Endothelial cell of umbilical vein (primary cell): ENCODE data around the gene SHISA5. TPM values are rescaled to one million over a fixed set of nuclear protein-coding genes. Genes with fewer than 3 reads are reported as not detected.
A peak's percentile ranks its signal among the peaks of the same experiment; 100 is the strongest.

ENCODE experiments used
- BruUV-seq: library from RNA; stranded (reverse); fragments of 400-500 nt; replicated peaks from 2 replicates; lab custom pipeline; 2021; lab: Mats Ljungman, UMichigan
- CTCF ChIA-PET: fragments of 300-600, 350-600 bp; sonication (Branson Sonifier 250); formaldehyde crosslinking; loops from one replicate; lab custom pipeline; 2021; ENCODE audit warnings: antibody characterized with exemption, inconsistent platforms; lab: Charles Lee
- POLR2A ChIA-PET: fragments of 300-600, 350-600 bp; sonication (Branson Sonifier 250); formaldehyde crosslinking; loops from one replicate; lab custom pipeline; 2021; ENCODE audit warnings: antibody characterized with exemption, inconsistent platforms; lab: Charles Lee
- DNase-seq: peaks from one replicate; pipeline ENCODE4 v3.0.0-alpha.2; 2011; ENCODE audit warnings: low read depth, low spot score
- FAIRE-seq: peaks from 2 replicates; lab custom pipeline; 2011; peaks lifted over from hg19 to GRCh38; lab: Jason Lieb, UNC
- H2AFZ ChIP-seq: 2 replicates; pipeline ENCODE4 v1.6.0; 2012; ENCODE audit warnings: low read depth, low read length, control low read depth, inconsistent platforms
- H3K27ac ChIP-seq: 2 replicates; pipeline ENCODE4 v1.5.1; 2011; ENCODE audit warnings: low read depth, mild to moderate bottlenecking, control low read depth, low read length, moderate library complexity; ENCODE audit not compliant: insufficient read depth
- H3K27me3 ChIP-seq, 2 experiments: 2 replicates each; pipeline versions ENCODE4 v1.6.0 to v1.6.1; 2011; ENCODE audit warnings: low read length in 2 of 2, mixed read lengths in 1 of 2; ENCODE audit not compliant: control insufficient read depth in 2 of 2, insufficient read depth in 2 of 2
- H3K36me3 ChIP-seq, 2 experiments: 2 replicates in 1 of 2; 3 replicates in 1 of 2; pipeline ENCODE4 v1.5.1; 2011; ENCODE audit warnings: low read length in 2 of 2, mild to moderate bottlenecking in 1 of 2, moderate library complexity in 1 of 2; ENCODE audit not compliant: control insufficient read depth in 2 of 2, insufficient read depth in 2 of 2; ENCODE audit errors: extremely low read depth in 1 of 2
- H3K4me1 ChIP-seq: 3 replicates; pipeline ENCODE4 v1.5.1; 2011; ENCODE audit warnings: mild to moderate bottlenecking, low read length; ENCODE audit not compliant: control insufficient read depth, insufficient read depth; ENCODE audit errors: extremely low read depth
- H3K4me2 ChIP-seq: 2 replicates; pipeline ENCODE4 v1.6.1; 2011; ENCODE audit warnings: low read length, control low read depth, mixed read lengths; ENCODE audit not compliant: insufficient read depth
- H3K4me3 ChIP-seq, 3 experiments: fragments of 200-600 bp in 1 of 3; sonication (generic), shearing (Covaris generic) in 1 of 3; replicated peaks in 1 of 3; 2 replicates each; pipeline ENCODE4 v1.5.1; 2011 to 2016; ENCODE audit warnings: control low read depth in 3 of 3, low read length in 3 of 3, mild to moderate bottlenecking in 2 of 3, inconsistent platforms in 1 of 3, low read depth in 1 of 3, moderate library complexity in 1 of 3; ENCODE audit not compliant: insufficient read depth in 1 of 3
- H3K79me2 ChIP-seq: 2 replicates; pipeline ENCODE4 v1.6.0; 2012; ENCODE audit warnings: low read length, inconsistent platforms; ENCODE audit not compliant: control insufficient read depth, insufficient read depth
- H3K9ac ChIP-seq: replicated peaks from 2 replicates; pipeline ENCODE3; 2011; ENCODE audit warnings: low read length, control low read depth; ENCODE audit not compliant: insufficient read depth; ENCODE audit errors: extremely low read depth
- H3K9me1 ChIP-seq: replicated peaks from 3 replicates; pipeline ENCODE4 v1.6.0; 2011; ENCODE audit warnings: mild to moderate bottlenecking, low read length; ENCODE audit not compliant: control insufficient read depth, insufficient read depth; ENCODE audit errors: extremely low read depth
- H3K9me3 ChIP-seq: replicated peaks from 2 replicates; pipeline ENCODE4 v1.5.1; 2012; ENCODE audit warnings: low read length, inconsistent platforms; ENCODE audit not compliant: control insufficient read depth, insufficient read depth
- H4K20me1 ChIP-seq: replicated peaks from 2 replicates; pipeline ENCODE3; 2011; ENCODE audit warnings: mild to moderate bottlenecking, low read length; ENCODE audit not compliant: control insufficient read depth, insufficient read depth; ENCODE audit errors: extremely low read depth
- CTCF ChIP-seq, 2 donors: IDR thresholded peaks; 1 replicate in 1 of 2; 2 replicates in 1 of 2; pipeline ENCODE4 v1.5.1; 2011; ENCODE audit warnings: low read length in 2 of 2, mild to moderate bottlenecking in 2 of 2, moderate library complexity in 2 of 2, control low read depth in 1 of 2, inconsistent platforms in 1 of 2, low read depth in 1 of 2; ENCODE audit not compliant: insufficient read depth in 1 of 2; ENCODE audit errors: extremely low read depth in 1 of 2
- EZH2 ChIP-seq: IDR thresholded peaks from 2 replicates; pipeline ENCODE4 v1.6.1; 2012; ENCODE audit warnings: borderline replicate concordance, low read depth, mild to moderate bottlenecking, moderate library complexity, low read length, inconsistent platforms; ENCODE audit not compliant: severe bottlenecking
- FOS ChIP-seq: IDR thresholded peaks from 2 replicates; pipeline ENCODE4 v1.6.1; 2011; ENCODE audit warnings: mild to moderate bottlenecking, low read length, moderate library complexity, borderline replicate concordance; ENCODE audit not compliant: insufficient read depth
- GATA2 ChIP-seq: IDR thresholded peaks from 2 replicates; pipeline ENCODE4 v1.7.0; 2011; ENCODE audit warnings: low read depth, mild to moderate bottlenecking, moderate library complexity, mixed read lengths, low read length; ENCODE audit not compliant: insufficient read length, insufficient read depth
- JUN ChIP-seq: IDR thresholded peaks from 2 replicates; pipeline ENCODE4 v1.6.1; 2011; ENCODE audit warnings: borderline replicate concordance, low read depth; ENCODE audit not compliant: insufficient read length, insufficient read depth
- MAX ChIP-seq: IDR thresholded peaks from 2 replicates; pipeline ENCODE4 v1.6.1; 2011; ENCODE audit not compliant: insufficient read depth, insufficient read length
- MYC ChIP-seq: IDR thresholded peaks from one replicate; pipeline ENCODE4 v1.6.1; 2011; ENCODE audit warnings: mild to moderate bottlenecking, low read depth, low read length
- POLR2A ChIP-seq: IDR thresholded peaks from 2 replicates; pipeline ENCODE4 v1.6.1; 2012; ENCODE audit warnings: low read depth, mild to moderate bottlenecking, control low read depth, low read length
- POLR2AphosphoS5 ChIP-seq: IDR thresholded peaks from 2 replicates; pipeline ENCODE4 v1.6.1; 2012; ENCODE audit warnings: low read depth, mild to moderate bottlenecking, control low read depth, low read length, moderate library complexity; ENCODE audit not compliant: insufficient read depth
- dilution Hi-C: fragments of 300-500 bp; cut with MboI; formaldehyde crosslinking; loops from one replicate; pipeline ENCODE4 v1.15.0; 2019; ENCODE audit warnings: low sequenced_read_pairs; ENCODE audit not compliant: extremely low pct_ligation_motif_present
- intact Hi-C: fragments of 100-400 bp; cut with micrococcal nuclease; formaldehyde crosslinking; loops from one replicate; pipeline ENCODE4 v1.10.0; 2022
- polyA plus RNA-seq, 4 experiments: library from polyadenylated mRNA; depleted of rRNA in 3 of 4; stranded (reverse) in 3 of 4; unstranded in 1 of 4; fragments of >200 nt; gene quantifications; 2 replicates each; pipeline versions ENCODE4 v1.2.1 to v1.2.3, GENCODE V29; 2011 to 2012; ENCODE audit warnings: missing spikeins in 1 of 4
- total RNA-seq: library from RNA; stranded (reverse); gene quantifications from 2 replicates; pipeline ENCODE4 v1.2.3, GENCODE V29; 2021

SHISA5 gene
- total and polyA plus RNA-seq, 2 donors (not counting 3 experiments of a cell fraction or from before 2014, with no cell fraction given), result 205 to 320 TPM

GRCh38 chr3:48464713-48465221, 39.2 kb downstream of the SHISA5 start:
- no TSS peak for BruUV-seq
- Histone ChIP-seq H3K9me1 (no peaks in the 10 kb centered on the region), H3K9me3 (no peaks in the 10 kb centered on the region), H4K20me1 (no peaks in the 10 kb centered on the region), H3K27me3 (no peaks in the 10 kb centered on the region), H3K36me3 (peaks cover 2 to 43% of the 10 kb centered on the region in 2 experiments), H3K4me3 (no peak overlapping the region), H3K4me1 (peaks cover 24% of the 10 kb centered on the region), H2AFZ (no peak overlapping the region), H3K4me2 (no peak overlapping the region), H3K27ac (peak overlapping the region; percentile 98), H3K79me2 (peaks cover 31% of the 10 kb centered on the region), H3K9ac (peak overlapping the region; percentile 43)
- no peak for FAIRE-seq
- DNase-seq, result no peak
- dilution Hi-C loops, result no loop called here
- TF ChIP-seq FOS (no peak), POLR2A (no peak), CTCF (IDR thresholded peaks at IDR 0.05; ENCODE audit: extremely low read depth in 1 of 2, insufficient read depth in 1 of 2, low read depth in 1 of 2, low read length in 2 of 2) (no peak), POLR2AphosphoS5 (no peak), MYC (no peak), JUN (no peak), EZH2 (no peak), GATA2 (no peak), MAX (no peak)
- POLR2A ChIA-PET, result no interaction called here
- intact Hi-C loops, result loop anchor here (1.0 to 2.0 kb wide), 10 partner anchors 9 to 222 kb away; partner anchors contain the start of genes ATRIP, CCDC51, SLC26A6 and TMA7
- CTCF ChIA-PET, result interaction anchor here (1.0 to 6.2 kb wide), 8 partner anchors 9 to 93 kb away, joined by 3 to 63 read pairs (median 5); partner anchors contain the start of genes PFKFB4 and SHISA5
